Tibial artery (tissue), 4 donors: ENCODE results near the gene TRMT11.
A peak's percentile ranks its signal among the peaks of the same experiment; 100 is the strongest.

ENCODE experiments used
- DNase-seq, 2 donors: peaks; one replicate each; pipeline ENCODE4 v3.0.0-alpha.2; 2019
- H3K27ac ChIP-seq, 2 donors: fragments of 200-600 bp; sonication (generic) in 1 of 2; 1 replicate in 1 of 2; 2 replicates in 1 of 2; pipeline ENCODE4 v1.5.1; 2018 to 2019; ENCODE audit warnings: mild to moderate bottlenecking in 1 of 2
- H3K27me3 ChIP-seq, 2 donors: fragments of 200-600 bp; sonication (generic) in 1 of 2; one replicate each; pipeline versions ENCODE4 v1.5.1 to v1.6.0; 2016 to 2019
- H3K36me3 ChIP-seq, 3 donors: fragments of 200-600 bp; sonication (generic) in 2 of 3; one replicate each; pipeline ENCODE4 v1.5.1; 2016 to 2019; ENCODE audit warnings: mild to moderate bottlenecking in 2 of 3
- H3K4me1 ChIP-seq, 4 donors: fragments of 200-600 bp; sonication (generic) in 2 of 4; 1 replicate in 3 of 4; 2 replicates in 1 of 4; pipeline ENCODE4 v1.5.1; 2016 to 2019
- H3K4me3 ChIP-seq, 2 donors: fragments of 200-600 bp; sonication (generic) in 1 of 2; 1 replicate in 1 of 2; 2 replicates in 1 of 2; pipeline ENCODE4 v1.5.1; 2018 to 2019; ENCODE audit warnings: mild to moderate bottlenecking in 2 of 2
- H3K9me3 ChIP-seq, 3 donors: fragments of 200-600 bp; sonication (generic) in 1 of 3; one replicate each; pipeline ENCODE4 v1.5.1; 2016 to 2019
- intact Hi-C: fragments of 100-400 bp; cut with DNase I; formaldehyde crosslinking; loops from one replicate; pipeline ENCODE4 v1.15.0; 2023; ENCODE audit warnings: low total_unique reads
- TF ChIP-seq, protein P1 (sequence below), 2 experiments: fragments of 200-600 bp in 1 of 2; fragments of 450-650 bp in 1 of 2; IDR thresholded peaks; one replicate each; pipeline ENCODE4 v1.5.1; 2017 to 2019; ENCODE audit warnings: antibody characterized with exemption in 2 of 2, mild to moderate bottlenecking in 1 of 2, moderate library complexity in 1 of 2

The TRMT11 gene

DNA sequence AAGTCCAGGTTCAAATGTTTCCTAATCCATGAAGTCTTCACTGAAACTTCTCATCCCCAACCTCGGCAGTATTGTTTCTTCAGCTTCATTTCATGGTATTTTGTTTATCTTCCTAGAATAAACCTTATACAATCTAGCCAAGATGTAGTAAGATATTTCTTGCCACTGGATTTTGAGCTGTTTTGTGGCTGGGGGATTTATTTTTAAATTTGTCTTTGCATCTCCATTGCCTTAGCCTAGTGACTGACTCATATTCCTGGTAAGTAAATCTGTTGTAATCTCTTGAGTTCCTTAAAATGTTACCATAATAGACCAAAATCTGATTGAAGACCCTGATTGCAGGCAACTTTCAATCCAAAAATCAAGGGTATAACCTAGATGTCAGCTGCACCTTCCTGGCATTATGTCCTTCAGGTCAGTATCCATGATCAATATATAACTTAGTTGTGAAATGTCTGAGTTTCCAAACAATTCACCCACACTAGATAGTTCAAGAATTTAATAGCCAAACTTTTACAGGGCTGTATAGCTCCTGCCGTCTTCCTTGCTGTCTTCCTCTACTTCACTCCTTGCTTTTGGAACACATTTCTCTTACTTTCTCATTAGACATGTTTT, 4.7 kb upstream of the TRMT11 start:
- Histone ChIP-seq H3K36me3 (peaks cover 0 to 5% (median 4%) of the 10 kb centered on the region in 3 donors), H3K4me1 (peaks cover 0 to 6% (median 3%) of the 10 kb centered on the region in 4 donors), H3K27ac (no peak overlapping the region), H3K27me3 (no peaks in the 10 kb centered on the region), H3K9me3 (no peaks in the 10 kb centered on the region), H3K4me3 (no peak overlapping the region)
- intact Hi-C loops, result no loop called here
- TF ChIP-seq, protein P1, sequence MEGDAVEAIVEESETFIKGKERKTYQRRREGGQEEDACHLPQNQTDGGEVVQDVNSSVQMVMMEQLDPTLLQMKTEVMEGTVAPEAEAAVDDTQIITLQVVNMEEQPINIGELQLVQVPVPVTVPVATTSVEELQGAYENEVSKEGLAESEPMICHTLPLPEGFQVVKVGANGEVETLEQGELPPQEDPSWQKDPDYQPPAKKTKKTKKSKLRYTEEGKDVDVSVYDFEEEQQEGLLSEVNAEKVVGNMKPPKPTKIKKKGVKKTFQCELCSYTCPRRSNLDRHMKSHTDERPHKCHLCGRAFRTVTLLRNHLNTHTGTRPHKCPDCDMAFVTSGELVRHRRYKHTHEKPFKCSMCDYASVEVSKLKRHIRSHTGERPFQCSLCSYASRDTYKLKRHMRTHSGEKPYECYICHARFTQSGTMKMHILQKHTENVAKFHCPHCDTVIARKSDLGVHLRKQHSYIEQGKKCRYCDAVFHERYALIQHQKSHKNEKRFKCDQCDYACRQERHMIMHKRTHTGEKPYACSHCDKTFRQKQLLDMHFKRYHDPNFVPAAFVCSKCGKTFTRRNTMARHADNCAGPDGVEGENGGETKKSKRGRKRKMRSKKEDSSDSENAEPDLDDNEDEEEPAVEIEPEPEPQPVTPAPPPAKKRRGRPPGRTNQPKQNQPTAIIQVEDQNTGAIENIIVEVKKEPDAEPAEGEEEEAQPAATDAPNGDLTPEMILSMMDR (IDR thresholded peaks at IDR 0.05), result no peak
- DNase-seq, result no peak

DNA sequence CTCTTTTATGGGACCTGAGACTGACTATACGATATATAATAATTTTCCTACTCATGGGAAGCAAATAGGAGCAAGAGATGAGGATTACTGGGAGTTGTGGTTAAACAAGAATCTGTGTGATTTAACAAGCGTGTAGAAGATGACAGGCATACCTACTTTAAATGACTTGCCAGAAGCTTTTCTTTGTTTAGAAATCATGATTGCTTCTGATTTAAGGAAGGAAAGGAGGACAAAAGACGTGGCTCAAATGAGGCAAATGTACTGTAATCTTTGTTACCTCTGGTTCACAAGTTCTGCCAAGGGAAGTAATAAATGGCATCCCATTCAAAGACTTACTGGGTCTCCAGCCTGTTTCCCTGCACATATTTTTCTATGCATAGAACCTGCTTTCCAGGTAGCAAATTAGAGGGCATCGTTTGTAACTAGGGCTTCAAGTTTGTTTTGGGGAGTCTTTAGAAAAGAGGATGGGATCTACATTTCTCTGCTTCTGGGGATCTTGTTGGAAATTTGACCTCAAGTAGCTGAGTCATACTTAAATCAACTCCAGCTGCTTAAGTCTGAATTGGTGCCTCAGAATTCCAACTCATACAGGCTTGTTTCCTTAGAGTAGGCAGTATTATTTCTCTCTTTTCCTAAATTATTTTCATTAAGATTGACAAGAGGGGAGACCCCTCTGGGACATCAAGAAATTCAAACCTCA, 2.9 kb upstream of the TRMT11 start:
- TF ChIP-seq, protein P1 (IDR thresholded peaks at IDR 0.05), result no peak
- H3K4me1 ChIP-seq, result peaks cover 0 to 16% (median 8%) of the 10 kb centered on the region in 4 donors
- no peak overlapping the region for H3K4me3 ChIP-seq
- H3K27me3 ChIP-seq, result no peaks in the 10 kb centered on the region
- H3K27ac ChIP-seq, result no peak overlapping the region
- intact Hi-C loops, result no loop called here
- no peak for DNase-seq
- H3K9me3 ChIP-seq, result no peaks in the 10 kb centered on the region
- H3K36me3 ChIP-seq, result peaks cover 0 to 5% (median 0%) of the 10 kb centered on the region in 3 donors

DNA sequence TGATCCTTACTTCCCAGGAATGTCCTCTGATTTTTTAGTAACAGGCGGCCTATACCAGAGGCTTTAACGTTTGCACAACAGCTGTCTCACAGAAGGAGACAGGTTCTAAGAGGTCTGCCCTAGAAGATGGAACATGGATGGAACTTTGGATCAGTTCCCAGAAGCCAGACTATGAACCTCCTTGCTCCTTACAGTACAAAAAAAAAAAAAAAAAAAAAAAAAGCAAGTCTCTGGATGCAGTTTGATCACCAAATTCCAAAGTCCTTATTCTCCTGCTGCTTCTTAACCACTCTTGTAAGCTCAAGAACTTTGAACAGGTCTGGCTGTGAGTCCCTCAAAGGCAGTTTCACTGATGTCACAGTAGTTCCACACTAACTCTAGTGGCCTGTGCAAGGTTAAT, 2.0 kb upstream of the TRMT11 start:
- Histone ChIP-seq H3K27ac (no peak overlapping the region), H3K4me3 (no peak overlapping the region), H3K4me1 (peaks cover 0 to 16% (median 8%) of the 10 kb centered on the region in 4 donors), H3K36me3 (peaks cover 0 to 5% (median 0%) of the 10 kb centered on the region in 3 donors), H3K27me3 (no peaks in the 10 kb centered on the region), H3K9me3 (no peaks in the 10 kb centered on the region)
- intact Hi-C loops, result no loop called here
- TF ChIP-seq, protein P1 (IDR thresholded peaks at IDR 0.05), result no peak
- DNase-seq, result no peak

DNA sequence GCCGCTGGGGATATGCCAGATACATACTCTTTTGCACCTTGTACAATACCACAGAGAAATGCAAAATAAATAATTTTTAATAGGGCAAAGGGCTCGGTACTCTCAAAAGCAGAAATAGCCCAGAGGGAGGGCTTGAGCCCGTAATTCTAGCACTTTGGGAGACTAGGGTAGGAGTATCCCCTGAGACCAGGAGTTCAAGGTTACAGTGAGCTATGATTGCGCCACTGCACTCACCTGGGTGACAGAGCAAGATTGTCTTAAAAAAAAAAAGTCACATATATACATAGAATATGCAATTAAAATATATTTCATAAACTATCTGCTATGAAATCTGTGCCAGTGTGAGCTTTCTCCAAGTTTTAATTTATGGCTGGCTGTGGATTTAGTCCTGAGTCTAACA, 818 bp upstream of the TRMT11 start:
- Histone ChIP-seq H3K4me1 (peaks cover 0 to 22% (median 8%) of the 10 kb centered on the region in 4 donors), H3K27me3 (no peaks in the 10 kb centered on the region), H3K9me3 (no peaks in the 10 kb centered on the region), H3K27ac (peak overlapping the region; percentile 84 to 87), H3K36me3 (peaks cover 0 to 5% (median 0%) of the 10 kb centered on the region in 3 donors), H3K4me3 (peak overlapping the region; percentile 75 to 77)
- TF ChIP-seq, protein P1 (IDR thresholded peaks at IDR 0.05), result no peak
- intact Hi-C loops, result no loop called here
- DNase-seq, result no peak

DNA sequence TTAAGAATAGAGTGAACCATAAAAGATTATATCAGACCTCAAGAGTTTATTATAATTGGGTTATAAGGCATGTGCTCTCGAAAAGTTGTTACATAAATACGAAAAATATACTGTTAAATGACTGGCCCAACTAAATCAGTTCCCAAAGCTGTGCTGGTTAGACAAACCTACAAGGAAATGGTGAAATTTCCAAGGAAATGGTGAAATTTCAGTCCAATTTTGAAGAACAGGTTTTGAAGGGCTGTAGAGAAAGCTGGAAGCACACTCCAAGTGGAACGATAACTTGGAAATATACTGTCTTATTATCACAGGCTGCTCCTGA, 400 bp upstream of the TRMT11 start:
- Histone ChIP-seq H3K27me3 (no peaks in the 10 kb centered on the region), H3K27ac (peak overlapping the region; percentile 84 to 87), H3K4me1 (peaks cover 0 to 22% (median 8%) of the 10 kb centered on the region in 4 donors), H3K4me3 (peak overlapping the region; percentile 75 to 77), H3K9me3 (no peaks in the 10 kb centered on the region), H3K36me3 (peaks cover 0 to 2% (median 0%) of the 10 kb centered on the region in 3 donors)
- TF ChIP-seq, protein P1 (IDR thresholded peaks at IDR 0.05), result no peak
- DNase-seq, result no peak
- intact Hi-C loops, result no loop called here
